HG02973 (cell line): ENCODE data around the gene GRAMD1C.
"Not testable (repeated sequence)": the region's sequence is repeated elsewhere in the genome, so short reads cannot be mapped to it uniquely, and the experiment has no call there.

Source experiments
- ATAC-seq: cut with Tn5 transposase; IDR thresholded peaks from one replicate; pipeline ENCODE4 v1.9.1; 2021; ENCODE audit warnings: moderate library complexity; ENCODE audit not compliant: unreplicated experiment

Gene GRAMD1C

GRCh38 chr3:113838631-113839209 is at the start of gene GRAMD1C:
Gene GRAMD1C, plus strand, starts transcription at chr3:113838788. Its CDS starts 122 bp downstream, at chr3:113838910.
- ATAC-seq = peak; percentile 91

- no peak for ATAC-seq
Measured at GRCh38 chr3:113791381-113791780, 47.2 kb upstream of the GRAMD1C start.

- ATAC-seq = no peak
Measured at GRCh38 chr3:113794526-113794925, 44.1 kb upstream of the GRAMD1C start.

- no peak for ATAC-seq
Measured at GRCh38 chr3:113795693-113796092, 42.9 kb upstream of the GRAMD1C start.

GRCh38 chr3:113802795-113803455 is 35.7 kb upstream of the GRAMD1C start:
- ATAC-seq = no peak

GRCh38 chr3:113804661-113805060 is 33.9 kb upstream of the GRAMD1C start:
- no peak for ATAC-seq

- ATAC-seq = no peak
Measured at GRCh38 chr3:113805249-113805648, 33.3 kb upstream of the GRAMD1C start.

GRCh38 chr3:113812854-113813253 is 25.7 kb upstream of the GRAMD1C start:
- no peak for ATAC-seq

GRCh38 chr3:113819866-113820265 is 18.7 kb upstream of the GRAMD1C start:
- no peak for ATAC-seq

GRCh38 chr3:113825090-113825489 is 13.5 kb upstream of the GRAMD1C start:
- peak; percentile 81 for ATAC-seq

- peak; percentile 29 for ATAC-seq
Measured at GRCh38 chr3:113828600-113828999, 10.0 kb upstream of the GRAMD1C start.

- no peak for ATAC-seq
Measured at GRCh38 chr3:113829576-113830354, 8.8 kb upstream of the GRAMD1C start.

- ATAC-seq = no peak
Measured at GRCh38 chr3:113831103-113831355, 7.6 kb upstream of the GRAMD1C start.

- ATAC-seq = no peak
Measured at GRCh38 chr3:113832477-113833164, 6.0 kb upstream of the GRAMD1C start.

- ATAC-seq = no peak
Measured at GRCh38 chr3:113834983-113835382, 3.6 kb upstream of the GRAMD1C start.

GRCh38 chr3:113839551-113839950 is 963 bp downstream of the GRAMD1C start:
- ATAC-seq = no peak

- no peak for ATAC-seq
Measured at GRCh38 chr3:113844622-113845222, 6.1 kb downstream of the GRAMD1C start.

GRCh38 chr3:113847247-113847646 is 8.7 kb downstream of the GRAMD1C start:
- no peak for ATAC-seq

- ATAC-seq = no peak
Measured at GRCh38 chr3:113847664-113848461, 9.3 kb downstream of the GRAMD1C start.

GRCh38 chr3:113849071-113849470 is 10.5 kb downstream of the GRAMD1C start:
- ATAC-seq = not testable (repeated sequence)
